ENCODE results near the gene VPS39. TPM values are rescaled to one million over a fixed set of nuclear protein-coding genes. Genes with fewer than 3 reads are reported as not detected.

VPS39 gene
- polyA plus RNA-seq, 1 of the 3 experiments (the other 2 are of a cell fraction) = 61.1 TPM

GRCh38 chr15:42123546-42123945 is 84.6 kb downstream of the VPS39 start:
- Histone ChIP-seq H3K9ac (no peak overlapping the region), H3K9me3 (no peaks in the 10 kb centered on the region), H2AFZ (ENCODE audit: low read depth) (no peak overlapping the region), H3F3A (replicated peaks; ENCODE audit: insufficient read depth) (no peaks in the 10 kb centered on the region), H3K4me2 (no peak overlapping the region), H3K9me2 (no peaks in the 10 kb centered on the region), H4K20me1 (ENCODE audit: insufficient read depth) (no peaks in the 10 kb centered on the region), H3K79me2 (ENCODE audit: insufficient read depth) (no peaks in the 10 kb centered on the region), H3K27me3 (ENCODE audit: insufficient read depth) (peaks cover 26% of the 10 kb centered on the region; the same call in 1 of the 2 replicates), H3K4me1 (ENCODE audit: control insufficient read depth in 1 of 2, insufficient read depth in 2 of 2, low read depth in 1 of 2, low read length in 1 of 2) (peaks cover 0 to 6% of the 10 kb centered on the region in 2 experiments; a peak in 1 of 4 replicates), H3K4me3 (ENCODE audit: low read depth in 2 of 2, low read length in 1 of 2) (no peak overlapping the region), H3K36me3 (replicated peaks in 1 of 2; ENCODE audit: control insufficient read depth in 1 of 2, insufficient read depth in 2 of 2, low read length in 1 of 2) (no peaks in the 10 kb centered on the region), H3K27ac (ENCODE audit: low read depth in 2 of 2, low read length in 1 of 2) (no peak overlapping the region)
- 68% methylated on average over 3 of the region's 3 CpGs for WGBS (ENCODE audit: low lambda C conversion rate)
- ChIA-PET CTCF (interaction anchor here (0.9 to 1.5 kb wide), 2 partner anchors 39 to 134 kb away, joined by 4 to 6 read pairs; no protein-coding TSS in a partner anchor), POLR2A (no interaction called here)
- no peak for DNase-seq
- no peak for TF ChIP-seq YY1 (IDR thresholded peaks at IDR 0.05; ENCODE audit: low read depth)
- TF ChIP-seq MAX (IDR thresholded peaks at IDR 0.05; ENCODE audit: low read depth) = no peak
- TF ChIP-seq RCOR1 (IDR thresholded peaks at IDR 0.05; ENCODE audit: low read length) = no peak
- no peak for TF ChIP-seq PBX3 (IDR thresholded peaks at IDR 0.05)
- TF ChIP-seq MEF2A (IDR thresholded peaks at IDR 0.05; ENCODE audit: borderline replicate concordance, low read depth) = no peak
- no peak for TF ChIP-seq FOXJ3 (CRISPR knock-in tag; IDR thresholded peaks at IDR 0.05)
- TF ChIP-seq ELF1 (IDR thresholded peaks at IDR 0.05) = no peak

- Histone ChIP-seq H3K4me2 (no peak overlapping the region), H3K27ac (ENCODE audit: low read depth in 2 of 2, low read length in 1 of 2) (no peak overlapping the region), H2AFZ (ENCODE audit: low read depth) (no peak overlapping the region), H3K4me1 (ENCODE audit: control insufficient read depth in 1 of 2, insufficient read depth in 2 of 2, low read depth in 1 of 2, low read length in 1 of 2) (peaks cover 0 to 6% of the 10 kb centered on the region in 2 experiments; a peak in 1 of 4 replicates), H3K27me3 (ENCODE audit: insufficient read depth) (peaks cover 20% of the 10 kb centered on the region; the same call in 1 of the 2 replicates), H3K9ac (no peak overlapping the region), H3K79me2 (ENCODE audit: insufficient read depth) (no peaks in the 10 kb centered on the region), H4K20me1 (ENCODE audit: insufficient read depth) (no peaks in the 10 kb centered on the region), H3F3A (replicated peaks; ENCODE audit: insufficient read depth) (no peaks in the 10 kb centered on the region), H3K4me3 (ENCODE audit: low read depth in 2 of 2, low read length in 1 of 2) (no peak overlapping the region), H3K36me3 (replicated peaks in 1 of 2; ENCODE audit: control insufficient read depth in 1 of 2, insufficient read depth in 2 of 2, low read length in 1 of 2) (no peaks in the 10 kb centered on the region), H3K9me3 (no peaks in the 10 kb centered on the region), H3K9me2 (no peaks in the 10 kb centered on the region)
- CTCF ChIA-PET = interaction anchor here (0.9 to 2.9 kb wide), 2 partner anchors 38 to 64 kb away, joined by 4 to 11 read pairs; no protein-coding TSS in a partner anchor
- no peak for DNase-seq
- POLR2A ChIA-PET = no interaction called here
- TF ChIP-seq RCOR1 (IDR thresholded peaks at IDR 0.05; ENCODE audit: low read length) (no peak), TAF1 (IDR thresholded peaks at IDR 0.05; ENCODE audit: borderline replicate concordance, low read depth, low read length) (no peak), USF2 (IDR thresholded peaks at IDR 0.05; ENCODE audit: borderline replicate concordance, low read depth, low read length) (no peak), SMC3 (IDR thresholded peaks at IDR 0.05; ENCODE audit: low read depth, low read length) (no peak), CHD2 (IDR thresholded peaks at IDR 0.05; ENCODE audit: low read length, partially characterized antibody) (no peak), MXI1 (IDR thresholded peaks at IDR 0.05; ENCODE audit: low read depth, low read length) (no peak), NFIC (IDR thresholded peaks at IDR 0.05; ENCODE audit: borderline replicate concordance) (no peak), ZBTB33 (IDR thresholded peaks at IDR 0.05; ENCODE audit: borderline replicate concordance, low read depth) (no peak), GABPA (IDR thresholded peaks at IDR 0.05; ENCODE audit: low read depth) (no peak)
- no CpG with 5 or more reads among the region's 2 CpGs for WGBS (ENCODE audit: low lambda C conversion rate)
These were observed 86.4 kb downstream of the VPS39 start for GRCh38 chr15:42121682-42122081.
